Upper lobe of right lung (tissue), 1 donor: ENCODE data around the gene GPR78. TPM values are rescaled to one million over a fixed set of nuclear protein-coding genes. Genes with fewer than 3 reads are reported as not detected.

Experiments used
- ATAC-seq: fragments of 200-7000 bp; cut with Tn5 transposase; one replicate; pipeline ENCODE4 v1.9.1; 2020; ENCODE audit warnings: mild to moderate bottlenecking, moderate library complexity
- DNase-seq: peaks from one replicate; pipeline ENCODE4 v3.0.0-alpha.2; 2020
- H3K27ac ChIP-seq: fragments of 200-600 bp; one replicate; pipeline ENCODE4 v1.8.0; 2022
- H3K27me3 ChIP-seq: fragments of 200-600 bp; one replicate; pipeline ENCODE4 v1.8.0; 2022; ENCODE audit warnings: mild to moderate bottlenecking
- H3K36me3 ChIP-seq: fragments of 200-600 bp; one replicate; pipeline ENCODE4 v1.8.0; 2022
- H3K4me1 ChIP-seq: fragments of 200-600 bp; one replicate; pipeline ENCODE4 v1.8.0; 2022
- H3K4me3 ChIP-seq: fragments of 200-600 bp; one replicate; pipeline ENCODE4 v1.8.0; 2022; ENCODE audit warnings: mild to moderate bottlenecking
- H3K9me3 ChIP-seq: fragments of 200-600 bp; one replicate; pipeline ENCODE4 v1.8.0; 2022
- intact Hi-C: fragments of 100-400 bp; cut with DNase I; formaldehyde crosslinking; loops from one replicate; pipeline ENCODE4 v1.11.0; 2022
- total RNA-seq: library from RNA; stranded (reverse); fragmentation: NEBNext Ultra II Directional; extraction: Animal tissue kit (Norgen Biotek cat#: 25700); gene quantifications from one replicate; pipeline ENCODE4 v1.2.1, GENCODE V29; 2021
- TF ChIP-seq, protein P1 (sequence below): fragments of 200-600 bp; IDR thresholded peaks from one replicate; pipeline ENCODE4 v1.8.0; 2022; ENCODE audit warnings: antibody characterized with exemption
- donor health status: DM: no; HTN: yes; CAD: no; lungs with severe emphysema.

GPR78 gene
- total RNA-seq, 1 donor from 2014 or later: 0.23 TPM

DNA sequence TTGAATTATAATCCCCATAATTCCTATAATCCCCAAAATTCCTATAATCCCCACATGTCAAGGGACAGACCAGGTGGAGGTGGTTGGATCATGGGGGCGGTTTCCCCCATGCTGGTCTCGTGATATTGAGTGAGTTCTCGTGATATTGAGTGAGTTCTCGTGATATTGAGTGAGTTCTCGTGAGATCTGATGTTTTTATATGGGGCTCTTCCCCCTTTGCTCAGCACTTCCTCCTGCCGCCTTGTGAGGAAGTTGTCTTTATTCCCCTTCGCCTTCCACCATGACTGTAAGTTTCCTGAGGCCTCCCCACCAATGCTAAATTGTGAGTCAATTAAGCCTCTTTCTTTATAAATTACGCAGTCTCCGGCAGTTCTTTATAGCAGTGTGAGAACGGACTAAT, 36.6 kb upstream of the GPR78 start:
- Histone ChIP-seq H3K27ac (no peak overlapping the region), H3K4me3 (no peak overlapping the region), H3K9me3 (no peaks in the 10 kb centered on the region), H3K27me3 (no peaks in the 10 kb centered on the region), H3K4me1 (no peaks in the 10 kb centered on the region), H3K36me3 (no peaks in the 10 kb centered on the region)
- DNase-seq: no peak
- TF ChIP-seq, protein P1, sequence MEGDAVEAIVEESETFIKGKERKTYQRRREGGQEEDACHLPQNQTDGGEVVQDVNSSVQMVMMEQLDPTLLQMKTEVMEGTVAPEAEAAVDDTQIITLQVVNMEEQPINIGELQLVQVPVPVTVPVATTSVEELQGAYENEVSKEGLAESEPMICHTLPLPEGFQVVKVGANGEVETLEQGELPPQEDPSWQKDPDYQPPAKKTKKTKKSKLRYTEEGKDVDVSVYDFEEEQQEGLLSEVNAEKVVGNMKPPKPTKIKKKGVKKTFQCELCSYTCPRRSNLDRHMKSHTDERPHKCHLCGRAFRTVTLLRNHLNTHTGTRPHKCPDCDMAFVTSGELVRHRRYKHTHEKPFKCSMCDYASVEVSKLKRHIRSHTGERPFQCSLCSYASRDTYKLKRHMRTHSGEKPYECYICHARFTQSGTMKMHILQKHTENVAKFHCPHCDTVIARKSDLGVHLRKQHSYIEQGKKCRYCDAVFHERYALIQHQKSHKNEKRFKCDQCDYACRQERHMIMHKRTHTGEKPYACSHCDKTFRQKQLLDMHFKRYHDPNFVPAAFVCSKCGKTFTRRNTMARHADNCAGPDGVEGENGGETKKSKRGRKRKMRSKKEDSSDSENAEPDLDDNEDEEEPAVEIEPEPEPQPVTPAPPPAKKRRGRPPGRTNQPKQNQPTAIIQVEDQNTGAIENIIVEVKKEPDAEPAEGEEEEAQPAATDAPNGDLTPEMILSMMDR: no peak
- ATAC-seq: no peak
- intact Hi-C loops: no loop called here

DNA sequence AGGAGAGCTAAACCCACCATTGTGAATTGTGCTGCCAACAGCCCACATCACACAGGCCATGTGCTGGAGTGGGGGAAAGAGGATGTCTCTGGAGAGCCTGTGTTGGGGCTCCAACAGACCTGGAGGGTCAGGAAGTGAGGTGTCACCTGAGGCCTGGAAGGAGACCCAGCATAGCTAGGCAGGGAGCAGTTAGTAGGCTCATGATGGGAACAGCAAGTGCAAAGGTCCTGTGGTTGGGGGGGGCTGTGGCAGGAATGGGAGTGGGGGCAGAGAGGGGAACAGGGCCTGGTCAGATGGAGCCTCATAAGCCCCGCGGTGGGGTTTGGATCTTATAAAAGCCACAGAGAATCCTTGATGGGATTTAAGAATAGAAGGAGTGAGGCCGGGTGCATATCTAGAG, 35.9 kb upstream of the GPR78 start:
- no peak for ATAC-seq
- intact Hi-C loops: no loop called here
- Histone ChIP-seq H3K27me3 (no peaks in the 10 kb centered on the region), H3K36me3 (no peaks in the 10 kb centered on the region), H3K4me3 (no peak overlapping the region), H3K27ac (no peak overlapping the region), H3K9me3 (no peaks in the 10 kb centered on the region), H3K4me1 (no peaks in the 10 kb centered on the region)
- DNase-seq: no peak
- TF ChIP-seq, protein P1: no peak

DNA sequence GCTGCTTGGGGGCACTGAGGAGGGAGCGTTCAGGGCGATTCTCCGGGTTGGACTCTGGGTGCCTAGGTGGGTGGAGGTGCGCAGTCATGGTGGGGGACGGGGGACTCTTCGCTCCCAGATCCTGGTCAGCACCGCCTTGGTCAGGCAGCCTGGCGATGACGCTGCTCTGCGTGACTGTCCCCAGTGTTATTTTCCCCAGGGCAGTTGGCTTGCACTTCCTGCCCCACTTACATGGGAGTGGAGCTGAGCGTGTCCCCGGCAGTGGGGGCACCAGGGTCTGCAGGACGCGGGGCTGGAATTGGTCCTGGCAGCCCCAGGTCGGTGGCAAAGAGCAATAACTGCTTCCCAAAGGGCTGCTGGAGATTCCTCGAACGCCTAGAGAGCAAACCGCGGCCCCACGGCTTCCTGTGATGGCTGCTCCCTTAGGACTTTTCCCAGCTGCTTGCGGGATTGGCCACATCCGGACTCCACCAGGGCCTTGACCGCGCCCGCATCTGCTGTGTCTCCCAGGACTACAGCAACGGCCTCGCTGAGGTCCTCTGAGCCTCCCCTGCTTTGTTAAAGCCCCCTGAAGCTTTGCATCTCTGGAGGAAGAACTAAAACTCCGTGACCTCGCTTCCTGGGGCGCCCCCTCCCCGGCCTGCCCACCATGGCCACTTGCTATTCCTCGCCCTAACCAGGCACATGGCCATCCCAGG, 35.3 kb upstream of the GPR78 start:
- TF ChIP-seq, protein P1: no peak
- intact Hi-C loops: no loop called here
- Histone ChIP-seq H3K4me3 (no peak overlapping the region), H3K36me3 (no peaks in the 10 kb centered on the region), H3K27me3 (no peaks in the 10 kb centered on the region), H3K27ac (no peak overlapping the region), H3K9me3 (no peaks in the 10 kb centered on the region), H3K4me1 (no peaks in the 10 kb centered on the region)
- DNase-seq: peak; percentile 56
- ATAC-seq: no peak

DNA sequence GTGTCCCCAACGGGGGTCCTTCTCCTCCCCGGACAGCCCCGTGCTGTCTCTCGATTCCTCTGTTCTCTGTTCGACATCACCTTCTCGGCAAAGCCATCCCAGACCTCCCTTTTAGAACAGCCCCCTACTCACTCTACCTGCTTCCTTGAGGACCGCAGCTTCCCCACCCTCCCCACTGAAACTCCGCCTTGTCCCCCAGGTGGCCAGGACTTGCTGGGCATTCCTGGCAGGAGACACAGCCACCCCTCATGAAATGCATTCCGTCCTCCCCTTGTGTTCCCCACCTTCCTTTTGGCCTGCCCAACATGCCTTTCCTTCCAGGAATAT, 34.8 kb upstream of the GPR78 start:
- no peak overlapping the region for H3K4me3 ChIP-seq
- H3K27ac ChIP-seq: no peak overlapping the region
- ATAC-seq (no peak), DNase-seq (peak; percentile 30)
- intact Hi-C loops: no loop called here
- no peaks in the 10 kb centered on the region for H3K4me1 ChIP-seq
- H3K9me3 ChIP-seq: no peaks in the 10 kb centered on the region
- no peaks in the 10 kb centered on the region for H3K36me3 ChIP-seq
- H3K27me3 ChIP-seq: no peaks in the 10 kb centered on the region
- TF ChIP-seq, protein P1: no peak

DNA sequence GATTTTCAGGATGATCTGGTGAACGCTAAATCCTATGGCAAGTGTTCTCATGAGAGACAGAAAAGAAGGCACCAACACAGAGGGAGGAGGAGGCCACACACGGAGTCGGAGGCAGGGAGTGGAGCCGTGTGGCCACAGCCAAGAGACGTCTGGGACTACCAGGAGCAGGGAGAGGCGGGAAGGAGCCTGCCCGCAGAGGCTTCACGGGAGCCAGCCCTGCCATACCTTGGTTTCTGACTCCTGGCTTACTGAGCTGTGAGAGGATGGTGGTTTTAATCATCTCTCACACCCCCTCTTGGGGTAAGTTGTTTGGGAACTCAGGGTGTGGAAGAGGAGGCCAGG, 33.5 kb upstream of the GPR78 start:
- DNase-seq: peak; percentile 46
- no peak overlapping the region for H3K27ac ChIP-seq
- H3K36me3 ChIP-seq: no peaks in the 10 kb centered on the region
- no peaks in the 10 kb centered on the region for H3K9me3 ChIP-seq
- H3K27me3 ChIP-seq: no peaks in the 10 kb centered on the region
- no peak overlapping the region for H3K4me3 ChIP-seq
- intact Hi-C loops: no loop called here
- TF ChIP-seq, protein P1: no peak
- ATAC-seq: no peak
- H3K4me1 ChIP-seq: no peaks in the 10 kb centered on the region
